DND-41 (cell line): Measurements from ENCODE around the gene DCST1.

Source experiments
- CTCF ChIP-seq: IDR thresholded peaks from 2 replicates; pipeline ENCODE4 v1.5.1; 2012; ENCODE audit warnings: borderline replicate concordance, low read length, moderate library complexity, mild to moderate bottlenecking; ENCODE audit not compliant: poor library complexity, severe bottlenecking; ENCODE audit errors: extremely low read depth
- EZH2 ChIP-seq: IDR thresholded peaks from 3 replicates; pipeline ENCODE4 v1.6.1; 2012; ENCODE audit warnings: borderline replicate concordance, low read depth, mild to moderate bottlenecking, moderate library complexity, low read length, inconsistent platforms; ENCODE audit not compliant: severe bottlenecking

- TF ChIP-seq CTCF (peak; percentile 29), EZH2 (no peak)
These were observed 19.1 kb downstream of the DCST1 start for GRCh38 chr1:155052439-155053395.
